ENCODE measurements around the gene CACNB3.
"Not testable (repeated sequence)": the region's sequence is repeated elsewhere in the genome, so short reads cannot be mapped to it uniquely, and the experiment has no call there.

CACNB3 gene

DNA sequence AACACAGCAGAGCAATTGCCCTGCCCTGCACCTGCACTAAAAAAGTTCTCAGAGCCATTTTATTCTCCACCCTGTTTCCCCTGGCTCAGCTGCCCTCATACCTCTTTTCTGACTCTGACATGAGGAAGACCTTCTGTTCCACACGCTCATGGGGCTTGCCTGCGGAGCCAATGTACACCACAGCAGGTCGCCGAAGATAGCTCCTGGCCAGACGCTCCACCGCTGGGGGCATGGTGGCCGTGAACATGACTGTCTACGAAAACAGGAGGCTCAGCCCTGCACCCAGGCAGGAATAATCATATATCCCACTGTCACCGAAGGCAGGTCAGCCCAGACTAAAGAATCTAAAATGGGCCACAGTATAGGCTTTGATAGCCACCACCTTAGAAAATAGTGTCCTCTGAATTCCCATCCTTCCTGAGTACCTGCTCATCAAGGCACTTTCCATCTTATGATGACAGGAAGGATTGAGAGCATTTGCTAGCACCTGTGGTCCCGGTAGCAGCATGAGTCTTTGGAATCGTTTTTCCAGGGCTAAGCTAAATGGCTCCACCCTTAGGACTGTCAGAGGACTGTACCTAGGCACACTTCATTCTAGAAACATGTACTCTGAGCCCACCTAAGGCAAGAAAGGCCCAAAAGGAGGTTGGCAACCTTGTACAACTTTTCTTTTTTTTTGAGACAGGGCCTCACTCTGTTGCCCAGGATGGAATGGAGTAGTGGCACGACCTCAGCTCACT is 14.2 kb downstream of the CACNB3 start:
- no peaks in the 10 kb centered on the region for H3K27me3 ChIP-seq (ENCODE audit: control insufficient read depth in 1 of 2, insufficient read depth in 1 of 2, low read length in 2 of 2)
- H2BK15ac ChIP-seq (ENCODE audit: low read depth, poor library complexity, severe bottlenecking), result no peak overlapping the region
- no peaks in the 10 kb centered on the region for H3K4me1 ChIP-seq (ENCODE audit: control insufficient read depth, insufficient read depth, low read depth, low read length)
- no peak overlapping the region for H4K91ac ChIP-seq (ENCODE audit: low read length)
- peaks cover 84 to 98% of the 10 kb centered on the region in 2 experiments for H3K36me3 ChIP-seq (ENCODE audit: control insufficient read depth in 1 of 2, insufficient read depth in 2 of 2, low read depth in 1 of 2, low read length in 2 of 2)
- H3K18ac ChIP-seq (ENCODE audit: low read depth in 1 of 2, low read length in 2 of 2), result no peak overlapping the region
- no peak overlapping the region for H3K27ac ChIP-seq (ENCODE audit: low read length, poor library complexity, severe bottlenecking)
- H2BK120ac ChIP-seq (ENCODE audit: low read depth, low read length), result no peak overlapping the region
- no peak overlapping the region for H4K8ac ChIP-seq (ENCODE audit: low read length)
- H3K9me3 ChIP-seq (ENCODE audit: control insufficient read depth, low read length), result no peaks in the 10 kb centered on the region
- H3K23ac ChIP-seq (ENCODE audit: low read length in 2 of 2), result no peak overlapping the region
- no peak overlapping the region for H3K4me2 ChIP-seq (ENCODE audit: low read length, poor library complexity, severe bottlenecking)
- H2BK5ac ChIP-seq (ENCODE audit: low read depth, low read length, poor library complexity, severe bottlenecking), result no peak overlapping the region
- no peak overlapping the region for H2AFZ ChIP-seq (ENCODE audit: low read depth, low read length)
- DNase-seq, result no peak
- no peak overlapping the region for H3K9ac ChIP-seq (ENCODE audit: low read length)
- no peak overlapping the region for H2BK12ac ChIP-seq (ENCODE audit: low read length in 2 of 2)
- 95% methylated on average over 12 of the region's 12 CpGs for WGBS
- peaks cover 16% of the 10 kb centered on the region for H3K79me1 ChIP-seq (replicated peaks; ENCODE audit: low read length, poor library complexity, severe bottlenecking)
- H3K4me3 ChIP-seq (ENCODE audit: insufficient read depth in 1 of 2, low read depth in 1 of 2, low read length in 2 of 2), result no peak overlapping the region
- no peak overlapping the region for H3K14ac ChIP-seq (ENCODE audit: low read length in 2 of 2)
- H3K4ac ChIP-seq (ENCODE audit: low read depth in 1 of 2, low read length in 2 of 2), result no peak overlapping the region
- H2AK5ac ChIP-seq (ENCODE audit: low read length, severe bottlenecking), result no peak overlapping the region

DNA sequence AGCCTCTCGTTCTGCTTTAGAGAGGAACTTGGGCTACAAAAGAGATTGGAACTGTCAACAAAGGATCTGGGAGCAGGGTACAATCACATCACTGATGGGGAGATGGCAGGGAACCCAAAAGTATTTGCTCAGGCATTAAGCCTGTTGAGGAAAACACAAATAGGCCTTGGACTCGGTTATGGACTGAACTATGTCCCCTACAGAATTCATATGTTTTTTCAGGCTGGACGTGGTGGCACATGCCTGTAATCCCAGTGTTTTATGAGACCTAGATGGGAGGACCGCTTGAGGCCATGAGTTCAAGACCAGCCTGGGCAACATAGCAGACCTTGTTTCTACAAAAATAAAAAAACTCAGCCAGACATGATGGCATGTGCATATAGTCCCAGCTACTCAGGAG is 19.8 kb downstream of the CACNB3 start:
- Histone ChIP-seq H3K4ac (ENCODE audit: low read depth in 1 of 2, low read length in 2 of 2) (no peak overlapping the region), H3K14ac (ENCODE audit: low read length in 2 of 2) (no peak overlapping the region), H4K91ac (ENCODE audit: low read length) (no peak overlapping the region), H3K36me3 (ENCODE audit: control insufficient read depth in 1 of 2, insufficient read depth in 2 of 2, low read depth in 1 of 2, low read length in 2 of 2) (peaks cover 55 to 75% of the 10 kb centered on the region in 2 experiments), H2BK15ac (ENCODE audit: low read depth, poor library complexity, severe bottlenecking) (no peak overlapping the region), H3K27ac (ENCODE audit: low read length, poor library complexity, severe bottlenecking) (no peak overlapping the region), H2AK5ac (ENCODE audit: low read length, severe bottlenecking) (no peak overlapping the region), H3K79me1 (replicated peaks; ENCODE audit: low read length, poor library complexity, severe bottlenecking) (peaks cover 8% of the 10 kb centered on the region), H3K4me2 (ENCODE audit: low read length, poor library complexity, severe bottlenecking) (no peak overlapping the region), H3K9ac (ENCODE audit: low read length) (no peak overlapping the region), H3K27me3 (ENCODE audit: control insufficient read depth in 1 of 2, insufficient read depth in 1 of 2, low read length in 2 of 2) (no peaks in the 10 kb centered on the region), H2AFZ (ENCODE audit: low read depth, low read length) (no peak overlapping the region), H3K9me3 (ENCODE audit: control insufficient read depth, low read length) (no peaks in the 10 kb centered on the region), H2BK12ac (ENCODE audit: low read length in 2 of 2) (no peak overlapping the region), H2BK5ac (ENCODE audit: low read depth, low read length, poor library complexity, severe bottlenecking) (no peak overlapping the region), H3K4me1 (ENCODE audit: control insufficient read depth, insufficient read depth, low read depth, low read length) (no peaks in the 10 kb centered on the region), H3K4me3 (ENCODE audit: insufficient read depth in 1 of 2, low read depth in 1 of 2, low read length in 2 of 2) (no peak overlapping the region), H3K18ac (ENCODE audit: low read depth in 1 of 2, low read length in 2 of 2) (no peak overlapping the region), H4K8ac (ENCODE audit: low read length) (no peak overlapping the region), H2BK120ac (ENCODE audit: low read depth, low read length) (no peak overlapping the region), H3K23ac (ENCODE audit: low read length in 2 of 2) (no peak overlapping the region)
- no peak for DNase-seq
- WGBS, result 94% methylated on average over 4 of the region's 4 CpGs

DNA sequence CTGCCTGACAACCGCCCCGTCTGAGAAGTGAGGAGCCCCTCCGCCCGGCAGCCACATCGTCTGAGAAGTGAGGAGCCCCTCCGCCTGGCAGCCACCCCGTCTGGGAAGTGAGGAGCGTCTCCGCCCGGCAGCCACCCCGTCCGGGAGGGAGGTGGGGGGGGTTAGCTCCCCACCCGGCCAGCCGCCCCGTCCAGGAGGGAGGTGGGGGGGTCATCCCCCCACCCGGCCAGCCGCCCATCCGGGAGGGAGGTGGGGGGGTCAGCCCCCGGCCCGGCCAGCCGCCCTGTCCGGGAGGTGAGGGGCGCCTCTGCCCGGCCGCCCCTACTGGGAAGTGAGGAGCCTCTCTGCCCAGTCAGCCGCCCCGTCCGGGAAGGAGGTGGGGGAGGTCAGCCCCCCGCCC is 23.7 kb downstream of the CACNB3 start:
- not testable (repeated sequence) for H4K8ac ChIP-seq (ENCODE audit: low read length); H3K9me3 ChIP-seq (ENCODE audit: control insufficient read depth, low read length); H3K14ac ChIP-seq (ENCODE audit: low read length in 2 of 2); H3K4me3 ChIP-seq (ENCODE audit: insufficient read depth in 1 of 2, low read depth in 1 of 2, low read length in 2 of 2); H3K27ac ChIP-seq (ENCODE audit: low read length, poor library complexity, severe bottlenecking); H2BK120ac ChIP-seq (ENCODE audit: low read depth, low read length); H2AFZ ChIP-seq (ENCODE audit: low read depth, low read length); H3K4me2 ChIP-seq (ENCODE audit: low read length, poor library complexity, severe bottlenecking); DNase-seq; H3K27me3 ChIP-seq (ENCODE audit: control insufficient read depth in 1 of 2, insufficient read depth in 1 of 2, low read length in 2 of 2); H3K18ac ChIP-seq (ENCODE audit: low read depth in 1 of 2, low read length in 2 of 2); H4K91ac ChIP-seq (ENCODE audit: low read length); H2BK5ac ChIP-seq (ENCODE audit: low read depth, low read length, poor library complexity, severe bottlenecking); H2BK15ac ChIP-seq (ENCODE audit: low read depth, poor library complexity, severe bottlenecking); H3K4ac ChIP-seq (ENCODE audit: low read depth in 1 of 2, low read length in 2 of 2); H3K23ac ChIP-seq (ENCODE audit: low read length in 2 of 2); H2AK5ac ChIP-seq (ENCODE audit: low read length, severe bottlenecking); H3K4me1 ChIP-seq (ENCODE audit: control insufficient read depth, insufficient read depth, low read depth, low read length); H3K9ac ChIP-seq (ENCODE audit: low read length); H2BK12ac ChIP-seq (ENCODE audit: low read length in 2 of 2)
- peaks cover 20% of the 10 kb centered on the region for H3K79me1 ChIP-seq (replicated peaks; ENCODE audit: low read length, poor library complexity, severe bottlenecking)
- WGBS, result 96% methylated on average over 10 of the region's 29 CpGs
- peaks cover 53 to 71% of the 10 kb centered on the region in 2 experiments for H3K36me3 ChIP-seq (ENCODE audit: control insufficient read depth in 1 of 2, insufficient read depth in 2 of 2, low read depth in 1 of 2, low read length in 2 of 2)

DNA sequence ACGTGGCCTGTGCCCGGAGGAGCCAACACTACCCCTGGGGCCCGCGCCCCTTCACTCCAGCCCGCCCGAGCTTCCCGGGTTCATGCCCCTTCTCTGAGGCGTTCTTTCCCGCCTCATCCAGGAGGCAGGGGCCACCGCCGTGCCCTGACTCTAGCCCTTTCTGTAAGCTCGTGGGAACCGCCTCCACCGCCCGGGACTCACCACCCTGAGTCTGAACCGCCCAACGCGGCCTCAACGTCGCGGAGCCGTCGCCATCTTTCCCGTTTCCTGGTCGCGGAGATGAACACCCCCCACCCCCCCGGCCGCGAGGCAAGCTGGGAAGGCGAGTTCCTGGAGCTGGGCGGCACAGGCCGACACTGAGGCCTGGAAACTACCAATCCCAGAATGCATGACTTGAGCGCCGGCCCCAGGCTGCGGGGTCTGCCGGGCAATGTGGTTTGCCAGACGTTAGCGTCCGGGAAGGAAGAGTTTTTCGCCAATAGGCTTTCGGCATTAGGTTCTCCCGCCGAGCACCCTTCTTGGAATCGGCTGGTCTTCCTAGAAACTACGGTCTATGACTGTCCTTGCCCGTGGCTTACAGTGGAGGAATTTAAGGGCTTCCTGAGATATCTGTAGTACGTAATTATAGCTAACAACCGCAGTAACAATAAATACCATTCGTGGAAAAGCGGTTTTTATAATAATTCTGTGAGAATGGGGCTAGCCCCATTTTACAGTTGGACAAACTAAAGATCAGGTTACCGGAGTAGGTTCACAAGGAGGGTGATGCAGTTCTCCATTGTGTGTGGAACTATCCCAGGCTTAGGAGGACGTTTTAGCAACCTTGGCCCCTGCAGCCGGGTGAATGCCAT is 33.8 kb downstream of the CACNB3 start, which contains the start of gene DDX23:
Gene DDX23 (minus strand): TSS at position 281 of the 851 bp plus-strand sequence. CDS start 6,381 bp downstream, outside the sequence.
- H3K4me3 ChIP-seq (ENCODE audit: insufficient read depth in 1 of 2, low read depth in 1 of 2, low read length in 2 of 2), result peak within 1 kb of the TSS; percentile 97 to 98
- no peaks in the 10 kb centered on the region for H3K9me3 ChIP-seq (ENCODE audit: control insufficient read depth, low read length)
- peak within 1 kb of the TSS; percentile 83 for H2AFZ ChIP-seq (ENCODE audit: low read depth, low read length)
- no peak within 1 kb of the TSS for H3K23ac ChIP-seq (ENCODE audit: low read length in 2 of 2)
- H4K91ac ChIP-seq (ENCODE audit: low read length), result peak within 1 kb of the TSS; percentile 82
- DNase-seq, result peak; percentile 99
- H3K4me1 ChIP-seq (ENCODE audit: control insufficient read depth, insufficient read depth, low read depth, low read length), result peaks cover 6% of the 10 kb centered on the region
- H2BK120ac ChIP-seq (ENCODE audit: low read depth, low read length), result no peak within 1 kb of the TSS
- peak within 1 kb of the TSS; percentile 65 for H2AK5ac ChIP-seq (ENCODE audit: low read length, severe bottlenecking)
- H3K4me2 ChIP-seq (ENCODE audit: low read length, poor library complexity, severe bottlenecking), result peak within 1 kb of the TSS; percentile 64
- H3K9ac ChIP-seq (ENCODE audit: low read length), result peak within 1 kb of the TSS; percentile 98
- H3K14ac ChIP-seq (ENCODE audit: low read length in 2 of 2), result peak within 1 kb of the TSS in 1 of 2 experiments; percentile 75
- H3K36me3 ChIP-seq (ENCODE audit: control insufficient read depth in 1 of 2, insufficient read depth in 2 of 2, low read depth in 1 of 2, low read length in 2 of 2), result peaks cover 9 to 14% of the 10 kb centered on the region in 2 experiments
- H2BK15ac ChIP-seq (ENCODE audit: low read depth, poor library complexity, severe bottlenecking), result no peak within 1 kb of the TSS
- H2BK12ac ChIP-seq (ENCODE audit: low read length in 2 of 2), result no peak within 1 kb of the TSS
- peaks cover 7% of the 10 kb centered on the region in 2 experiments for H3K27me3 ChIP-seq (ENCODE audit: control insufficient read depth in 1 of 2, insufficient read depth in 1 of 2, low read length in 2 of 2)
- H3K27ac ChIP-seq (ENCODE audit: low read length, poor library complexity, severe bottlenecking), result peak within 1 kb of the TSS; percentile 42
- WGBS, result 2% methylated on average over 48 of the region's 53 CpGs
- H3K79me1 ChIP-seq (replicated peaks; ENCODE audit: low read length, poor library complexity, severe bottlenecking), result peaks cover 8% of the 10 kb centered on the region
- peak within 1 kb of the TSS; percentile 89 to 91 for H3K18ac ChIP-seq (ENCODE audit: low read depth in 1 of 2, low read length in 2 of 2)
- peak within 1 kb of the TSS; percentile 89 to 95 for H3K4ac ChIP-seq (ENCODE audit: low read depth in 1 of 2, low read length in 2 of 2)
- H4K8ac ChIP-seq (ENCODE audit: low read length), result peak within 1 kb of the TSS; percentile 99
- H2BK5ac ChIP-seq (ENCODE audit: low read depth, low read length, poor library complexity, severe bottlenecking), result peak within 1 kb of the TSS; percentile 93
